ENCODE data around the gene TUBB. TPM values are rescaled to one million over a fixed set of nuclear protein-coding genes. Genes with fewer than 3 reads are reported as not detected.

Gene TUBB
- total RNA-seq, 1 donor from 2014 or later: 725 TPM

DNA sequence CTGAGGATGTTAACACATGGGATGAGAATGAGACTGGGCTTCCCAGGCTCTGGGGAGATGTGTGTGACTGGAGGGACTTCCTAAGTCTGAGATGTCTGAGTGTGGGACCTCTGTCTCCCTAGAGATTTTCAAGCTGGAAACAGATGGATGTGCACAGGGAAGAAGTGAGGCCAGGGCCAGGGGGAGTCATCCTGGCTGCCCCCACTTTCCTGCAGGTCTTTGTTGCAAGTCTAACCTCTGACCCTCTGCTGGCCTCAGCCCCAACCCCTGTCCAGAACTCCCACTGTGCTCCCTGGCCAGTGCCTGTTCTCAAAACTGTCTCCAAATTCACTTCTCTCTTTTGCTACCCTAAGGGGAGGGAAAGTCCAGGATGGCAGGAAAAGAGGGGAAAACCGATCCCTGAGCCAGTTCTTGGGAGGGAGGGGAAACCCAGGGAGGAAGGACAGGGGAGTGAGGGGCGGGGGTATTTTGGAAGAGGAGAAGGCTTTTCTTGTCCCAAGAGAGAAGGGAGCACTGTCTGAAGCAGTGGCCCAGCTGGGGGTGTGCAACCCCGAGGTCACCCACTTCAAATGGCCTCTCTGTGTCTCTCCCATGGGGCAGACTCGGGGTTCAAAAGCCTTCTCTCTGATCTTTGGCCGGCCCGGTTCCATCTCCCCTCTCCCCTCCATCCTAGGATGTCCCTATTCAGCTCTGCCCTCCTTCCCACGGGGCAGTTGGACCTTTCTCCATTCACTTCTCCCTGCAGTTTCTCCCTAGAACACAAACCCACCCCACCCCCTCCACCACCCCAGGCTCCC lies 36.8 kb upstream of the TUBB start:
- TF ChIP-seq CTCF (IDR thresholded peaks at IDR 0.05): no peak
- no peak for DNase-seq (ENCODE audit: extremely low spot score, unreplicated experiment)
- peaks cover 72% of the 10 kb centered on the region for H3K4me1 Mint-ChIP-seq (ENCODE audit: unreplicated experiment)
- H3K4me3 Mint-ChIP-seq (ENCODE audit: unreplicated experiment): peak overlapping the region; percentile 89
- peaks cover 36% of the 10 kb centered on the region for H3K36me3 Mint-ChIP-seq (ENCODE audit: unreplicated experiment)
- no peaks in the 10 kb centered on the region for H3K9me3 Mint-ChIP-seq (ENCODE audit: unreplicated experiment)
- H3K27me3 Mint-ChIP-seq (ENCODE audit: unreplicated experiment): no peaks in the 10 kb centered on the region
- peak overlapping the region; percentile 88 for H3K27ac Mint-ChIP-seq (ENCODE audit: unreplicated experiment)

GRCh38 chr6:30683980-30684338 lies 36.2 kb upstream of the TUBB start:
- Mint-ChIP-seq H3K27me3 (ENCODE audit: unreplicated experiment) (no peaks in the 10 kb centered on the region), H3K4me1 (ENCODE audit: unreplicated experiment) (peaks cover 72% of the 10 kb centered on the region), H3K27ac (ENCODE audit: unreplicated experiment) (peak overlapping the region; percentile 88), H3K9me3 (ENCODE audit: unreplicated experiment) (no peaks in the 10 kb centered on the region), H3K36me3 (ENCODE audit: unreplicated experiment) (peaks cover 30% of the 10 kb centered on the region), H3K4me3 (ENCODE audit: unreplicated experiment) (peak overlapping the region; percentile 89)
- TF ChIP-seq CTCF (IDR thresholded peaks at IDR 0.05): no peak
- DNase-seq (ENCODE audit: extremely low spot score, unreplicated experiment): no peak

GRCh38 chr6:30684386-30685156 lies 35.6 kb upstream of the TUBB start:
- no peak for DNase-seq (ENCODE audit: extremely low spot score, unreplicated experiment)
- H3K4me3 Mint-ChIP-seq (ENCODE audit: unreplicated experiment): peak overlapping the region; percentile 89
- peaks cover 28% of the 10 kb centered on the region for H3K36me3 Mint-ChIP-seq (ENCODE audit: unreplicated experiment)
- no peaks in the 10 kb centered on the region for H3K9me3 Mint-ChIP-seq (ENCODE audit: unreplicated experiment)
- H3K4me1 Mint-ChIP-seq (ENCODE audit: unreplicated experiment): peaks cover 71% of the 10 kb centered on the region
- no peaks in the 10 kb centered on the region for H3K27me3 Mint-ChIP-seq (ENCODE audit: unreplicated experiment)
- peak overlapping the region; percentile 97 for H3K27ac Mint-ChIP-seq (ENCODE audit: unreplicated experiment)
- no peak for TF ChIP-seq CTCF (IDR thresholded peaks at IDR 0.05)

DNA sequence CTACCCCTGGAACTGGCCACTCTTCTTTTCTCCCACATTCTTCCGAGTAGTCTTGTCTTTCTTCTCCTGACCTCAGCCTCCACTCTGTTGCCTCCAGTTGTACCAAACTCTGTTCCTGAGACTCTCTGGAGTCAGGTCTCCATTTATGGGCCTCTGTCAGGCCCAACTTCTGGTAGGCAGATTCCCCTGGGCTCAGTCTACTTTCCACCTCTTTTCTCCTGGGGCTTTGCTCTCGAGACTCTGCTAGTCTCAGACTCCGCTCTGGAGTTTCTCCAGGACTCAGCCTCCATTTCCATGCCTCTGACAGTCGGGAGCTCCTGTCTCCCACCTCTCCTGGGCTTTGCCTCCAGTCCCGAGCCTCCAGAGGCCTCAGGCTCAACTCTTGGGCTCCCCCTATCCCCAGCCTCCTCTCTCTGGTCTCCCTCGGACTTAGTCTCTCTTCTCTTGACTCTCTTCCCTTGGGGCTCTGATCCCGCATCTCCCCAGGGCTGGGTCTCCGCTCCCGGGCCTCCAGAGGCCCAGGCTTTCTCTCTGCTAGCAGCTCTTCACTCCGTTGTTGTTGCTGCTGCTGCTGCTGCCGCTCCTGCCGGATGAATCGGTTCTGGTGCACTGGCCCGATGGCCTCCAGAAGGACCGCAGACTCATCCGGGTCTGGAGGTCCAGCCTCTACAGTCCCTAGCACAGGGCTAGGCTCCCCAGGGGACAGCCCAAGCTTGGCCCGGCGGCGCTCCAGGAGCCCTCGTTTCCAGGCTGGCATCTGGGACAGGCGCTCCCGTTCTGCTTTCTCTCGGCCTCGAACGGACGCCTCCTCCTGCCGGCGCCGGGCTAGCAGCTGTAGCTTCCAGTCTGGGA lies 34.8 kb upstream of the TUBB start:
- Mint-ChIP-seq H3K36me3 (ENCODE audit: unreplicated experiment) (peaks cover 26% of the 10 kb centered on the region), H3K27me3 (ENCODE audit: unreplicated experiment) (no peaks in the 10 kb centered on the region), H3K4me3 (ENCODE audit: unreplicated experiment) (peak overlapping the region; percentile 89), H3K9me3 (ENCODE audit: unreplicated experiment) (no peaks in the 10 kb centered on the region), H3K4me1 (ENCODE audit: unreplicated experiment) (peaks cover 71% of the 10 kb centered on the region), H3K27ac (ENCODE audit: unreplicated experiment) (peak overlapping the region; percentile 97)
- DNase-seq (ENCODE audit: extremely low spot score, unreplicated experiment): no peak
- no peak for TF ChIP-seq CTCF (IDR thresholded peaks at IDR 0.05)
